ENCODE results near the gene SDR9C7.

DNA sequence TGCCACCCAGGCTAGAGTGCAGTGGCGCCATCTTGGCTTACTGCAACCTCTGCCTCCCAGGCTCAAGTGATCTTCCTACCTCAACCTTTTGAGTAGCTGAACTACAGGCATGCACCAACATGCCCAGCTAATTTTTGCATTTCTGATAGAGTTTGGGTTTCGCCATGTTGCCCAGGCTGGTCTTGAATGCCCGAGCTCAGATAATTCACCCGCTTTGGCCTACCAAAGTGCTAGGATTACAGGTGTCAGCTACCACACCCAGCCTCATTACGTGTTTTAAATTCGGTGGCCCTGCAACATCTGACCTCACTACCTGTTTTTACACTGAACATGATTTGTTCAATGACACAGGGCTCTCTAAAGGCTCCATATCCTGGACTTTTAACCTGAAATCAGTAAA, 46.1 kb upstream of the SDR9C7 start:
- TF ChIP-seq, protein P1, sequence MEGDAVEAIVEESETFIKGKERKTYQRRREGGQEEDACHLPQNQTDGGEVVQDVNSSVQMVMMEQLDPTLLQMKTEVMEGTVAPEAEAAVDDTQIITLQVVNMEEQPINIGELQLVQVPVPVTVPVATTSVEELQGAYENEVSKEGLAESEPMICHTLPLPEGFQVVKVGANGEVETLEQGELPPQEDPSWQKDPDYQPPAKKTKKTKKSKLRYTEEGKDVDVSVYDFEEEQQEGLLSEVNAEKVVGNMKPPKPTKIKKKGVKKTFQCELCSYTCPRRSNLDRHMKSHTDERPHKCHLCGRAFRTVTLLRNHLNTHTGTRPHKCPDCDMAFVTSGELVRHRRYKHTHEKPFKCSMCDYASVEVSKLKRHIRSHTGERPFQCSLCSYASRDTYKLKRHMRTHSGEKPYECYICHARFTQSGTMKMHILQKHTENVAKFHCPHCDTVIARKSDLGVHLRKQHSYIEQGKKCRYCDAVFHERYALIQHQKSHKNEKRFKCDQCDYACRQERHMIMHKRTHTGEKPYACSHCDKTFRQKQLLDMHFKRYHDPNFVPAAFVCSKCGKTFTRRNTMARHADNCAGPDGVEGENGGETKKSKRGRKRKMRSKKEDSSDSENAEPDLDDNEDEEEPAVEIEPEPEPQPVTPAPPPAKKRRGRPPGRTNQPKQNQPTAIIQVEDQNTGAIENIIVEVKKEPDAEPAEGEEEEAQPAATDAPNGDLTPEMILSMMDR (IDR thresholded peaks at IDR 0.05; ENCODE audit: insufficient read depth, low read length) = no peak
- TF ChIP-seq, protein P2, sequence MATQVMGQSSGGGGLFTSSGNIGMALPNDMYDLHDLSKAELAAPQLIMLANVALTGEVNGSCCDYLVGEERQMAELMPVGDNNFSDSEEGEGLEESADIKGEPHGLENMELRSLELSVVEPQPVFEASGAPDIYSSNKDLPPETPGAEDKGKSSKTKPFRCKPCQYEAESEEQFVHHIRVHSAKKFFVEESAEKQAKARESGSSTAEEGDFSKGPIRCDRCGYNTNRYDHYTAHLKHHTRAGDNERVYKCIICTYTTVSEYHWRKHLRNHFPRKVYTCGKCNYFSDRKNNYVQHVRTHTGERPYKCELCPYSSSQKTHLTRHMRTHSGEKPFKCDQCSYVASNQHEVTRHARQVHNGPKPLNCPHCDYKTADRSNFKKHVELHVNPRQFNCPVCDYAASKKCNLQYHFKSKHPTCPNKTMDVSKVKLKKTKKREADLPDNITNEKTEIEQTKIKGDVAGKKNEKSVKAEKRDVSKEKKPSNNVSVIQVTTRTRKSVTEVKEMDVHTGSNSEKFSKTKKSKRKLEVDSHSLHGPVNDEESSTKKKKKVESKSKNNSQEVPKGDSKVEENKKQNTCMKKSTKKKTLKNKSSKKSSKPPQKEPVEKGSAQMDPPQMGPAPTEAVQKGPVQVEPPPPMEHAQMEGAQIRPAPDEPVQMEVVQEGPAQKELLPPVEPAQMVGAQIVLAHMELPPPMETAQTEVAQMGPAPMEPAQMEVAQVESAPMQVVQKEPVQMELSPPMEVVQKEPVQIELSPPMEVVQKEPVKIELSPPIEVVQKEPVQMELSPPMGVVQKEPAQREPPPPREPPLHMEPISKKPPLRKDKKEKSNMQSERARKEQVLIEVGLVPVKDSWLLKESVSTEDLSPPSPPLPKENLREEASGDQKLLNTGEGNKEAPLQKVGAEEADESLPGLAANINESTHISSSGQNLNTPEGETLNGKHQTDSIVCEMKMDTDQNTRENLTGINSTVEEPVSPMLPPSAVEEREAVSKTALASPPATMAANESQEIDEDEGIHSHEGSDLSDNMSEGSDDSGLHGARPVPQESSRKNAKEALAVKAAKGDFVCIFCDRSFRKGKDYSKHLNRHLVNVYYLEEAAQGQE (IDR thresholded peaks at IDR 0.05; ENCODE audit: insufficient replicate concordance, low read depth) = no peak
- no peak for TF ChIP-seq POLR2AphosphoS5 (IDR thresholded peaks at IDR 0.05; ENCODE audit: low read depth)
- no peak for TF ChIP-seq GABPA (IDR thresholded peaks at IDR 0.05; ENCODE audit: low read depth)

Measured in HL-60 (cell line).